Middle frontal gyrus (tissue), 1 donor: ENCODE data around the gene APOA4.

Experiments
- DNase-seq: peaks from one replicate; pipeline ENCODE4 v3.0.0-alpha.2; 2015; ENCODE audit warnings: low spot score; ENCODE audit errors: extremely low spot score

Gene APOA4

GRCh38 chr11:116823031-116823843 lies at the start of gene APOA4:
TSS of gene APOA4 (minus strand) at chr11:116823304. CDS start at chr11:116823191, 113 bp downstream.
- DNase-seq: no peak

- DNase-seq: no peak
Measured at GRCh38 chr11:116871248-116871647, 48.1 kb upstream of the APOA4 start.

GRCh38 chr11:116870054-116870453 lies 47.0 kb upstream of the APOA4 start:
- no peak for DNase-seq

- no peak for DNase-seq
Measured at GRCh38 chr11:116869610-116870009, 46.5 kb upstream of the APOA4 start.

GRCh38 chr11:116868066-116868465 lies 45.0 kb upstream of the APOA4 start:
- DNase-seq: no peak

GRCh38 chr11:116867619-116868018 lies 44.5 kb upstream of the APOA4 start:
- no peak for DNase-seq

- no peak for DNase-seq
Measured at GRCh38 chr11:116866804-116867455, 43.8 kb upstream of the APOA4 start.

- no peak for DNase-seq
Measured at GRCh38 chr11:116865696-116866095, 42.6 kb upstream of the APOA4 start.

- DNase-seq: no peak
Measured at GRCh38 chr11:116864531-116864930, 41.4 kb upstream of the APOA4 start.

- DNase-seq: no peak
Measured at GRCh38 chr11:116862951-116863350, 39.8 kb upstream of the APOA4 start.

- DNase-seq: no peak
Measured at GRCh38 chr11:116862185-116862584, 39.1 kb upstream of the APOA4 start.

GRCh38 chr11:116861539-116861938 lies 38.4 kb upstream of the APOA4 start:
- DNase-seq: no peak

- no peak for DNase-seq
Measured at GRCh38 chr11:116860303-116860702, 37.2 kb upstream of the APOA4 start.

- no peak for DNase-seq
Measured at GRCh38 chr11:116859175-116859574, 36.1 kb upstream of the APOA4 start.

GRCh38 chr11:116857936-116858335 lies 34.8 kb upstream of the APOA4 start:
- no peak for DNase-seq

GRCh38 chr11:116857316-116857715 lies 34.2 kb upstream of the APOA4 start:
- DNase-seq: no peak

- no peak for DNase-seq
Measured at GRCh38 chr11:116856423-116856822, 33.3 kb upstream of the APOA4 start.

- DNase-seq: no peak
Measured at GRCh38 chr11:116855413-116855812, 32.3 kb upstream of the APOA4 start.

- DNase-seq: no peak
Measured at GRCh38 chr11:116853461-116854073, 30.5 kb upstream of the APOA4 start.

GRCh38 chr11:116852261-116853031 lies 29.3 kb upstream of the APOA4 start:
- DNase-seq: no peak

GRCh38 chr11:116851626-116852025 lies 28.5 kb upstream of the APOA4 start:
- DNase-seq: no peak

- no peak for DNase-seq
Measured at GRCh38 chr11:116849486-116849885, 26.4 kb upstream of the APOA4 start.
